Activated T-cell treated with anti-CD3 and anti-CD28 coated beads for 1 hour (primary cell): ENCODE results near the gene DENND1A.
"Not testable (repeated sequence)": the region's sequence is repeated elsewhere in the genome, so short reads cannot be mapped to it uniquely, and the experiment has no call there.

ENCODE experiments used
- DNase-seq: peaks from one replicate; pipeline ENCODE4 v3.0.0-alpha.2; 2020; ENCODE audit warnings: low read depth

The DENND1A gene

DNA sequence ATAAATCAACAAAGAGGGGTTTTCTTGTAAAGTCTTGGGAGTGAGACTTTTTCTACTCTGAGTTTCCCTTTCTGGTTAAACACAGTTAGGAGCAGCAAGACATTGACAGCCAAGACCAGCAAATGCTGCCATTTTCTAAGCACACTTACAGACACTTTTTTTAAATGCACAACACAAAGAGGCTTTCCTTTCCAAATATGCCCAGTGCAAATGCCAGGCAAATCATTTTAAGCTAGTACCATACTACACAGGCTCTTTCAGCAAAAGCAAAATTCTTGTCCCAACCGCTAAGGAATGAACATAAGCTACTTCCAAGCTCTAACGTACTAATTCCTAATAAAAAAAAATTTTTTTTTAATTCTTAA, 68.2 kb downstream of the DENND1A start:
- DNase-seq: no peak

GRCh38 chr9:123861086-123861755, 68.7 kb downstream of the DENND1A start:
- no peak for DNase-seq

- no peak for DNase-seq
These were observed 69.3 kb downstream of the DENND1A start for GRCh38 chr9:123860603-123861002.

DNA sequence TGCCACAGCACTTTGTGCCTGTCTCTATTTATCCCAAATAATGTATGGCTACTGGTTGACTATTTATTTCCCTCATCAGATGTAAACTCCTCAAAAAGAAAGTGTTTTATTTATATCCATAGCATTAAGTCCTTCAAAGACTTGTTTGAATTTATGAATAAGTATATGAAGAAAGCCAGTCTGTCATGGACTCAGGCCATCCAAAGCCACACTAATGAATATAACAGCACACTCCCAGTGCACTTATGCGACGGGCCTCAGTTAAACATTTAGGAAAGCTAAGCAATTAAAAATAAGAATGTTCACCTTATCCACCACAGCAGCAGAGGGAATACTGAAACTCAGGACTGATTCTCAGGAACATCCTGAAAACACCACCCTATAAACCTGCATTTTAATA, 77.5 kb downstream of the DENND1A start:
- DNase-seq: no peak

- no peak for DNase-seq
These were observed 78.1 kb downstream of the DENND1A start for GRCh38 chr9:123851851-123852250.

DNA sequence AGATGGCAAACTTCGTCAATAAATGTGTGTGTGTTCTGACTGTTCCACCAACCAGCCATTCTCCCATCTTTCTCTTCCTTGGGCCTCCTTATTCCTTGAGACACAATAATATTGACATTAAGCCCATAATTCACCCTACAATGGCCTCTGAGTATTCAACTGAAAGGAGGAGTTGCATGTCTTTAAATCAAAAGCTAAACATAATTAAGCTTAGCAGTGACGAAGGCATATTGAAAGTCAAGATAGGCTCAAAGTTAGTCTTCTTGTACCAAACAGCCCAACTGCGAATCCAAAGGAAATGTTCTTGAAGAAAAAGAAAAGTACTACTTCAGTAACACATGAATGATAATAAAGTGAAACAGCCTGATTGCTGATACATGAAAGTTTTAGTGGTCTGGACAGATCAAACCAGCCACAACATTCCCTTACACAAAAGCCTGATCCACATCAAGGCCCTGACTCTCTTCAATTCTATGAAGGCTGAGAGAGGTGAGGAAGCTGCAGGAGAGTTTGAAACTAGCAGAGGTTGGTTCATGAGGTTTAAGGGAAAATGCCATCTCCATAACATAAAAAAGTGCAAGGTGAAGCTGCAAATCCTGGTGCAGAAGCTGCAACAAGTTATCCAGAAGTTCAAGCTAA, 81.4 kb downstream of the DENND1A start:
- no peak for DNase-seq

- DNase-seq: no peak
These were observed 83.0 kb downstream of the DENND1A start for GRCh38 chr9:123846966-123847365.

DNA sequence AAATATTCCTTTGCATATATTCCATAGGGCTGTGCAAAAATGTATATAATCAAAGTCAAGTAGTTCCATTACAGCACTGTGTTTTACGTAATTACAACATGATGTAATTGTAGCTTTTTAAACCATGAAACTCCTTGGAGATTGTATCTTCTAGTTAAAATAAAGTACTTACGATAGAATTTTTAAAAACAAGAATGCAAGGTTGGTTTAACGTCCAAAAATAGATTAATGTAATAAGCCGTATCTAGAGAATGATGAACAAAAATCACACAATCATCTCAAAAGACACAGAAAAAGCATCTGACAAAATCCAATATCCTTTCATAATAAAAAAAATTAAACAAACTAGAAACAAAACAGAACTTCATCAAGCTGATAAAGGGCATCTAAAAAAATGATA, 86.2 kb downstream of the DENND1A start:
- no peak for DNase-seq

DNA sequence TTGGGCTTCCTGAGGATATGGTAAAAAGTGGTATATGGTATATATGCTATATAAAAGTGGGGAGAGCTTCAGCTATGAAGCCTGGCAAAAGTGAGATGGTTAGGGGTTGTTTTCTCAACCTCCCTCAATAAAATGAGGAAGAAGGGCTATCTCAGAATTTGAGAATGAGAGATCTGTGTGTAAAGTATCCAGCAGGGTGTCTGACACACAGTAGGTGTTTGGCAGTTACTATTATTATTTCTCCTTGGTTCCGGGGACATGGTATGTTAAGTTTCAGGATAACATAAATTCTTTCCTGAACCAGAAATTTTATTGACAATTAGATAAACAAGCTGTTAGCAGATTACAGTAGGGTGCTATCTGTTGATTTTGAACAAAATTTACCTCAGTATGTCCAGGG, 94.1 kb downstream of the DENND1A start:
- no peak for DNase-seq

- no peak for DNase-seq
These were observed 94.9 kb downstream of the DENND1A start for GRCh38 chr9:123834889-123835562.

GRCh38 chr9:123834218-123834888, 95.6 kb downstream of the DENND1A start:
- no peak for DNase-seq

GRCh38 chr9:123832858-123833650, 96.9 kb downstream of the DENND1A start:
- no peak for DNase-seq

DNA sequence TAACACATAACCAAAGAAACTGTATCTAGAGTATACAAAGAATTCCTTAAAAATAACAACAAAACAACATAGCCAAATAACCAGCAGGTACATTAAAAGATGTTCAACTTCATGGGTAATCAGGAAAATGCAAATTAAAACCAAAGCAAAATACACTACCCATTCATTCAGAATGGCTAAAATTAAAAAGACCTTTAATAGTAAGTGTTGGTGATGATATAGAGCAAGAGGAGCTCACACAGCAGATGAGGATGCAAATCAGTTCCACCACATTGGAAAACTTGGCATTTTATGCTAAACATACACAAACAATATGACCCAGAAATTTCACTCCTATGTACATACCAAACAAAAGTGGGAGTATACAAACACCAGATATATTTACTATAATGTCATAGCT, 97.8 kb downstream of the DENND1A start:
- DNase-seq: no peak

GRCh38 chr9:123828449-123828848, 101.5 kb downstream of the DENND1A start:
- DNase-seq: no peak

DNA sequence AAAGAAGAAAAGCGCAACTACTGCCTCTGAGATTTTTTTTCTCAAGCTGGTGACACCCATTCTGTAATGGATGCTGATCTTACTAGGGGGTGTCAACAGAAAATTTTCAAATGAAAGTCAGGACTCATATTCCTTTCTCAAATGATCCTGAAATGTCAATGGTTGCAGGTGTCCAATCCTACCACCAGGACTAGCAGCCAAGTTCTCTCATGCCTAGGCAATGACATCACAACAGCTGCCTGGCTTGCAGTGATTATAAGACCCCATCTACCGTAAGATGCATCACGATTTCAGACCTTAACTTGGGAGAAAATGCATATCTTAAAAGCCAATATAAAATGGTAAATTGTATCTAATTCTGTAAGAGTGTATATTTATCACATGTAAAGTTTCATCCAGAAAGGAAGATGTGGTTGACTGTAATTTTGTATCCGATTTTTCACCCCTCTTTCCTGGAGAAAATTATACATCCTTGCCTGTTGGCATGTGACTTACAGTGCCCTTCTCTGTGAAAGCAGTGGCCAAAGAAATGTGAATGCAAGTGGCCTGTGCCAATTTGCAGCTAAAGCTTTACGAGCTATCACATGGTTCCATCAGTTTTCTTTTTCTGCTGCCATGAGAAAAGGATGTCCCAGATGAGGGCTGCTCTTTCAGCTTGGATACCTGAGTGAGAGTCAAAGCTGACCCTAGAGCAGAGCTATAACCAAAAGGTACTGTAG, 104.4 kb downstream of the DENND1A start:
- no peak for DNase-seq

GRCh38 chr9:123823194-123823947, 106.6 kb downstream of the DENND1A start:
- DNase-seq: no peak

DNA sequence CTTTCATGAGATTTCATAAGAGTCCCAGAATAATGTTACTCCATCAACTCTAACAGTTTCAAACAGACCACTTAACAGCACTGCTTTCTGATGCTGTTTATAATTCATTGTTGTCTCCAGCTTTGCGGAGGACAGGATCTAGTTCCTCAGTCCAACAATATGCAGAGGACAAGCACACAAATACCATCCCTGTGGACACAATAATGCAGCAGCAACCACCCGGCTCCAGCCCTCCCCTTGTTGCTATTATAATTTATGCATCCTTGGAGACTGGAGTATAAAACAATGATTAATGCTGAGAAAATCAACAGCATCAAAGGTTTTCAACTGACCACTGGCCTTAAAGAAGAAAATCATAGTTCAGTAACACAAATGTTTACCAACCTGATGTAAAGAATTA, 108.3 kb downstream of the DENND1A start:
- DNase-seq: no peak

DNA sequence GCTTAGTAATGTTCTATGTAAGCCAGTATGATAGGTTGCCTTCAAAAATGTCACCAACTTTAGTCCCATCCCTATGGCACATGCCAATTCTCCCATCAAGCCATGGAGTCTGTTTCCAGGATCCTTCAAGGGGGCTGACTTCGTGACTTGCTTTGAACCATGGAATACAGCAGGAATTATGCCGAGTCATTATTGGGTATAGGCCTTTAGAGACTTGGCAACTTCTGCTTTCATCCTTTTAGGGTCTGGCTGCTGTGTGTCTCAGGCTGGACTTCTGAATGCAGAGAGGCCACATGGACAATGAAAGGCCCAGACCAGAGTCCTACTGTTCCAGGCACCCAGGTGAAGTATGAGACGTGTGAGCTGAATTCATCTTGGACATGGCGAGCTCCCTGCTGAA, 109.8 kb downstream of the DENND1A start:
- DNase-seq: no peak

- DNase-seq: no peak
These were observed 113.0 kb downstream of the DENND1A start for GRCh38 chr9:123816817-123817472.

DNA sequence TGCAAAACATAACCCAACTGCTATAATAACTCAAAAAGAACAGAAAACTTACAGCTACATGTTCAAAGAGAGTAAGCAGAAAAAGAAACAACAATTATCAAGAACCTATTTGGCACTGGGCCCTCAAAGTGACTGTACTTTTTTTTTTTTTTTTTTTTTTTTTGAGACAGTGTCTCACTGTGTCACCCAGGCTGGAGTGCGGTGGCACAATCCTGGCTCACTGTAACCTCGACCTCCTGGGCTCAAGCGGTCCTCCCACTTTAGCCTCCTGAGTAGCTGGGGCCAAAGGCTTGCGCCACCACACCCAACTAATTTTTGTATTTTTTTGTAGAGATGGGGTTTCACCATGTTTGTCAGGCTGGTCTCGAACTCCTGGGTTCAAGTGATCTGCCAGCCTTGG, 114.1 kb downstream of the DENND1A start:
- DNase-seq: not testable (repeated sequence)
